HepG2 (cell line): Measurements from ENCODE around the gene RNF175. TPM values are rescaled to one million over a fixed set of nuclear protein-coding genes. Genes with fewer than 3 reads are reported as not detected.

Experiments used
- ATAC-seq: fragments of 200-7000 bp; cut with Tn5 transposase; 3 replicates; pipeline ENCODE4 v1.9.1; 2020; ENCODE audit warnings: mild to moderate bottlenecking, moderate library complexity
- BruUV-seq: library from RNA; stranded (reverse); fragments of 400-500 nt; replicated peaks from 2 replicates; lab custom pipeline; 2021; lab: Mats Ljungman, UMichigan
- CTCF ChIA-PET: fragments of 300-600 bp; formaldehyde crosslinking; extraction: SDS; loops from one replicate; lab custom pipeline; 2021; ENCODE audit warnings: low total read pairs, inconsistent platforms, low intra/inter-chr PET ratio; lab: Yijun Ruan, JAX
- POLR2A ChIA-PET: fragments of 350-600 bp; sonication (Branson Sonifier 250); formaldehyde crosslinking; loops from one replicate; lab custom pipeline; 2020; ENCODE audit warnings: antibody characterized with exemption, inconsistent platforms; lab: Yijun Ruan, JAX
- DNase-seq: peaks from one replicate; pipeline ENCODE4 v3.0.0-alpha.2; 2015; ENCODE audit warnings: low spot score
- FAIRE-seq: peaks from 3 replicates; lab custom pipeline; 2011; peaks lifted over from hg19 to GRCh38; lab: Jason Lieb, UNC
- H2AFZ ChIP-seq: one replicate; pipeline ENCODE4 v1.6.1; 2011; ENCODE audit warnings: low read length, inconsistent platforms
- H3K27ac ChIP-seq: fragments of 300-600 bp; 3 replicates; pipeline ENCODE4 v1.8.0; 2011; ENCODE audit warnings: mixed run types, mild to moderate bottlenecking, mixed read lengths, low read length, inconsistent platforms; ENCODE audit not compliant: insufficient read depth; ENCODE audit errors: extremely low read length
- H3K27me3 ChIP-seq, 2 experiments: fragments of 200-600 bp in 1 of 2; 2 replicates in 1 of 2; 3 replicates in 1 of 2; pipeline versions ENCODE4 v1.6.0 to v1.8.0; 2011; ENCODE audit warnings: low read length in 2 of 2, mild to moderate bottlenecking in 2 of 2, moderate library complexity in 2 of 2, inconsistent platforms in 1 of 2; ENCODE audit not compliant: insufficient read depth in 2 of 2, control insufficient read depth in 1 of 2
- H3K36me3 ChIP-seq, 2 experiments: fragments of 200-600 bp in 1 of 2; replicated peaks in 1 of 2; 2 replicates in 1 of 2; 3 replicates in 1 of 2; pipeline versions ENCODE4 v1.5.1 to v1.8.0; 2011; ENCODE audit warnings: low read length in 2 of 2, inconsistent platforms in 1 of 2; ENCODE audit not compliant: insufficient read depth in 2 of 2, control insufficient read depth in 1 of 2
- H3K4me1 ChIP-seq: 2 replicates; pipeline ENCODE4 v1.5.1; 2012; ENCODE audit warnings: low read length, inconsistent platforms; ENCODE audit not compliant: insufficient read depth
- H3K4me2 ChIP-seq: 2 replicates; pipeline ENCODE4 v1.6.0; 2011; ENCODE audit warnings: low read depth, low read length, inconsistent platforms
- H3K4me3 ChIP-seq, 3 experiments: fragments of 200-600 bp in 1 of 3; sonication (generic), shearing (Covaris generic) in 1 of 3; replicated peaks in 1 of 3; 2 replicates each; pipeline ENCODE4 v1.5.1; 2011 to 2016; ENCODE audit warnings: low read length in 3 of 3, inconsistent platforms in 2 of 3, low read depth in 2 of 3, mild to moderate bottlenecking in 2 of 3, control low read depth in 1 of 3, mixed read lengths in 1 of 3; ENCODE audit not compliant: insufficient read depth in 1 of 3
- H3K79me2 ChIP-seq: one replicate; pipeline ENCODE4 v1.6.1; 2011; ENCODE audit warnings: low read length, inconsistent platforms; ENCODE audit not compliant: insufficient read depth
- H3K9ac ChIP-seq: 2 replicates; pipeline ENCODE4 v1.6.0; 2011; ENCODE audit warnings: mild to moderate bottlenecking, low read depth, low read length, inconsistent platforms; ENCODE audit not compliant: insufficient read depth
- H3K9me3 ChIP-seq: 2 replicates; pipeline ENCODE4 v1.5.1; 2012; ENCODE audit warnings: mild to moderate bottlenecking, low read length
- H4K20me1 ChIP-seq: 2 replicates; pipeline ENCODE4 v1.6.0; 2011; ENCODE audit warnings: inconsistent platforms, mild to moderate bottlenecking, low read length, moderate library complexity; ENCODE audit not compliant: insufficient read depth
- ADNP ChIP-seq: sonication (generic); formaldehyde crosslinking; IDR thresholded peaks from 2 replicates; pipeline ENCODE4 v1.4.0; 2020; ENCODE audit warnings: missing genetic modification reagents
- CBX1 ChIP-seq: IDR thresholded peaks from one replicate; pipeline ENCODE4 v1.6.1; 2016; ENCODE audit warnings: antibody characterized with exemption, low read depth
- CEBPZ ChIP-seq: IDR thresholded peaks from 2 replicates; pipeline ENCODE4 v1.6.1; 2012; ENCODE audit warnings: low read length, improper control_type of control experiment
- HES4 ChIP-seq: sonication (generic); formaldehyde crosslinking; IDR thresholded peaks from 2 replicates; pipeline ENCODE4 v1.9.0; 2021; ENCODE audit warnings: mild to moderate bottlenecking, missing genetic modification reagents, borderline replicate concordance
- MTF1 ChIP-seq: sonication (generic); formaldehyde crosslinking; IDR thresholded peaks from 2 replicates; pipeline ENCODE4 v1.5.0; 2020; ENCODE audit warnings: missing genetic modification reagents
- PLSCR1 ChIP-seq: sonication (generic); formaldehyde crosslinking; IDR thresholded peaks from 2 replicates; pipeline ENCODE4 v1.5.0; 2020; ENCODE audit warnings: missing genetic modification reagents, mild to moderate bottlenecking, borderline replicate concordance
- SNAPC5 ChIP-seq: sonication (generic); formaldehyde crosslinking; IDR thresholded peaks from 2 replicates; pipeline ENCODE4 v1.8.1; 2023; ENCODE audit warnings: mild to moderate bottlenecking, missing genetic modification reagents, borderline replicate concordance
- ZNF280B ChIP-seq: sonication (generic); formaldehyde crosslinking; IDR thresholded peaks from 2 replicates; pipeline ENCODE4 v1.5.0; 2020; ENCODE audit warnings: missing genetic modification reagents, mild to moderate bottlenecking, borderline replicate concordance
- ZNF850 ChIP-seq: sonication (generic); formaldehyde crosslinking; conservative IDR thresholded peaks from 2 replicates; pipeline ENCODE4 v1.9.0; 2021; ENCODE audit warnings: mild to moderate bottlenecking, missing genetic modification reagents
- WGBS: methylation state at CpG from one replicate; pipeline ENCODE4 v1.1.6; 2017; ENCODE audit warnings: low lambda C conversion rate; 5-methylcytosine and 5-hydroxymethylcytosine counted together
- in situ Hi-C: cut with HindIII; loops from 2 replicates; pipeline ENCODE4 v1.10.0; 2017; ENCODE audit warnings: low pct_unique_long_range_greater_than_20kb; ENCODE audit not compliant: extremely low pct_ligation_motif_present
- intact Hi-C: fragments of 100-400 bp; cut with micrococcal nuclease; formaldehyde crosslinking; loops from one replicate; pipeline ENCODE4 v1.10.0; 2022; ENCODE audit not compliant: unreplicated experiment
- polyA plus RNA-seq, 8 experiments: library from polyadenylated mRNA; depleted of rRNA in 3 of 8; stranded (reverse) in 7 of 8; unstranded in 1 of 8; fragments of >200 nt; fragmentation: Illumina TruSeq in 4 of 8; extraction: Trizol in 4 of 8; gene quantifications; 2 replicates each; pipeline versions ENCODE4 v1.2.1 to v1.2.3, GENCODE V29; 2011 to 2016; ENCODE audit warnings: low read depth in 4 of 8, missing spikeins in 1 of 8, mixed read lengths in 1 of 8; ENCODE audit not compliant: insufficient read depth in 1 of 8
- total RNA-seq, 5 experiments: library from RNA; depleted of rRNA; stranded (reverse); fragments of >200 nt; fragmentation: Illumina TruSeq; extraction: Trizol; gene quantifications; 2 replicates each; pipeline ENCODE4 v1.2.3, GENCODE V29; 2016; ENCODE audit warnings: low read depth in 1 of 5

RNF175 gene
- total and polyA plus RNA-seq, 2 of the 13 experiments (the other 11 are each of a cell fraction or from before 2014, with no cell fraction given): not detected

GRCh38 chr4:153710681-153711080, 49.1 kb downstream of the RNF175 start:
- in situ Hi-C loops (no loop called here), intact Hi-C loops (no loop called here)
- H3K9me3 ChIP-seq: no peaks in the 10 kb centered on the region
- H3K27me3 ChIP-seq: no peaks in the 10 kb centered on the region
- no peak overlapping the region for H2AFZ ChIP-seq
- POLR2A ChIA-PET: no interaction called here
- CTCF ChIA-PET: no interaction called here
- no peak for FAIRE-seq
- no peak for DNase-seq
- no peaks in the 10 kb centered on the region for H4K20me1 ChIP-seq
- no peak overlapping the region for H3K9ac ChIP-seq
- ATAC-seq: no peak
- H3K27ac ChIP-seq: no peak overlapping the region
- no peaks in the 10 kb centered on the region for H3K36me3 ChIP-seq
- no peaks in the 10 kb centered on the region for H3K79me2 ChIP-seq
- H3K4me1 ChIP-seq: no peaks in the 10 kb centered on the region
- no TSS peak for BruUV-seq
- no peak overlapping the region for H3K4me3 ChIP-seq
- WGBS: 44% methylated on average over 1 of the region's 1 CpG
- H3K4me2 ChIP-seq: no peak overlapping the region
- TF ChIP-seq ZNF850 (CRISPR knock-in tag) (no peak), ZNF280B (CRISPR knock-in tag) (no peak), MTF1 (CRISPR knock-in tag) (no peak), SNAPC5 (CRISPR knock-in tag) (no peak), CBX1 (no peak), HES4 (CRISPR knock-in tag) (no peak), PLSCR1 (CRISPR knock-in tag) (no peak), CEBPZ (no peak), ADNP (CRISPR knock-in tag) (no peak)
